Transverse colon (tissue), 4 donors: ENCODE results near the gene CNBD2. TPM values are rescaled to one million over a fixed set of nuclear protein-coding genes. Genes with fewer than 3 reads are reported as not detected.

Experiments
- DNase-seq: peaks from one replicate; pipeline ENCODE4 v3.0.0-alpha.2; 2019
- H3K27ac ChIP-seq, 4 donors: fragments of 200-600 bp; sonication (generic); 2 replicates each; pipeline ENCODE4 v1.5.1; 2016 to 2018; ENCODE audit warnings: inconsistent platforms in 4 of 4
- H3K27me3 ChIP-seq: fragments of 200-600 bp; sonication (generic); 2 replicates; pipeline ENCODE4 v1.5.1; 2017; ENCODE audit warnings: inconsistent platforms
- H3K36me3 ChIP-seq, 4 donors: fragments of 200-600 bp; sonication (generic); 2 replicates each; pipeline ENCODE4 v1.5.1; 2017 to 2019; ENCODE audit warnings: inconsistent platforms in 4 of 4
- H3K4me1 ChIP-seq, 4 donors: fragments of 200-600 bp; sonication (generic); 2 replicates each; pipeline ENCODE4 v1.5.1; 2017 to 2020; ENCODE audit warnings: inconsistent platforms in 4 of 4
- H3K4me3 ChIP-seq, 4 donors: fragments of 200-600 bp; sonication (generic); 1 replicate in 1 of 4; 2 replicates in 3 of 4; pipeline versions ENCODE4 v1.5.1 to v1.6.1; 2017 to 2019; ENCODE audit warnings: inconsistent platforms in 4 of 4
- H3K9me3 ChIP-seq, 2 donors: fragments of 200-600 bp; sonication (generic); 2 replicates each; pipeline ENCODE4 v1.5.1; 2017 to 2019; ENCODE audit warnings: inconsistent platforms in 2 of 2
- CTCF ChIP-seq, 5 experiments: fragments of 200-600 bp in 3 of 5; fragments of 450-650 bp in 2 of 5; sonication (generic) in 3 of 5; IDR thresholded peaks; 1 replicate in 2 of 5; 2 replicates in 3 of 5; pipeline ENCODE4 v1.5.1; 2016 to 2017; ENCODE audit warnings: antibody characterized with exemption in 5 of 5, inconsistent platforms in 3 of 5, mild to moderate bottlenecking in 2 of 5, moderate library complexity in 1 of 5
- EP300 ChIP-seq: sonication (generic); formaldehyde crosslinking; IDR thresholded peaks from one replicate; pipeline ENCODE4 v1.6.1; 2017; ENCODE audit warnings: antibody characterized with exemption, low read depth
- POLR2A ChIP-seq: fragments of 450-650 bp; IDR thresholded peaks from one replicate; pipeline ENCODE4 v1.6.1; 2016; ENCODE audit warnings: antibody characterized with exemption, mild to moderate bottlenecking, moderate library complexity
- POLR2AphosphoS5 ChIP-seq, 3 donors: sonication (generic); formaldehyde crosslinking; IDR thresholded peaks; one replicate each; pipeline ENCODE4 v1.6.1; 2016; ENCODE audit warnings: antibody characterized with exemption in 3 of 3
- WGBS, 2 donors: methylation state at CpG; one replicate each; pipeline ENCODE4 v1.1.5; 2018; ENCODE audit warnings: low coverage in 1 of 2; 5-methylcytosine and 5-hydroxymethylcytosine counted together
- in situ Hi-C, 4 donors: fragments of 200-750 bp; cut with MboI; loops; one replicate each; pipeline versions ENCODE4 v1.15.0 to v1.15.1; 2017; ENCODE audit warnings: low sequenced_read_pairs in 3 of 4, low pct_ligation_motif_present in 1 of 4, low pct_unique_long_range_greater_than_20kb in 1 of 4
- intact Hi-C: fragments of 100-400 bp; cut with DNase I; formaldehyde crosslinking; loops from one replicate; pipeline ENCODE4 v1.15.1; 2023; ENCODE audit warnings: low total_unique reads
- total RNA-seq, 4 donors: library from RNA; depleted of rRNA; stranded (reverse); fragments of >200 nt; gene quantifications; one replicate each; pipeline ENCODE4 v1.1.0, GENCODE V29; 2016

Gene CNBD2
- total RNA-seq, 4 donors from 2014 or later: 6.2 to 9.4 (median 7.8) TPM; not detected in 1

- WGBS, 2 donors: 48 to 73% methylated on average over 2 to 4 of the region's 4 CpGs
- H3K27ac ChIP-seq: no peak overlapping the region
- H3K27me3 ChIP-seq: no peaks in the 10 kb centered on the region
- H3K9me3 ChIP-seq: no peaks in the 10 kb centered on the region
- intact Hi-C loops (no loop called here), in situ Hi-C loops (no loop called here)
- no peak for TF ChIP-seq EP300
- no peak for TF ChIP-seq CTCF (IDR thresholded peaks at IDR 0.05)
- TF ChIP-seq POLR2A: no peak
- no peak for TF ChIP-seq POLR2AphosphoS5 (IDR thresholded peaks at IDR 0.05)
- H3K4me3 ChIP-seq: no peak overlapping the region
- DNase-seq: no peak
- no peaks in the 10 kb centered on the region for H3K4me1 ChIP-seq
- no peaks in the 10 kb centered on the region for H3K36me3 ChIP-seq
Observed at GRCh38 chr20:35974256-35974655, 5.9 kb downstream of the CNBD2 start.

- Histone ChIP-seq H3K27ac (no peak overlapping the region), H3K4me1 (no peaks in the 10 kb centered on the region), H3K27me3 (no peaks in the 10 kb centered on the region), H3K36me3 (no peaks in the 10 kb centered on the region), H3K9me3 (no peaks in the 10 kb centered on the region), H3K4me3 (no peak overlapping the region)
- TF ChIP-seq POLR2AphosphoS5 (IDR thresholded peaks at IDR 0.05) (no peak), EP300 (no peak), CTCF (IDR thresholded peaks at IDR 0.05) (no peak), POLR2A (no peak)
- DNase-seq: no peak
- in situ Hi-C loops: loop anchor here in 3 of 4 donors (25.0 kb wide), 1 partner anchor 462 kb away; no protein-coding TSS in a partner anchor
- 0 to 73% methylated on average over 1 to 9 of the region's 9 CpGs for WGBS, 2 donors
- intact Hi-C loops: no loop called here
Observed at GRCh38 chr20:35975576-35976373, 7.4 kb downstream of the CNBD2 start.

- in situ Hi-C loops: loop anchor here in 3 of 4 donors (25.0 kb wide), 1 partner anchor 459 kb away; no protein-coding TSS in a partner anchor
- no peaks in the 10 kb centered on the region for H3K36me3 ChIP-seq
- no peaks in the 10 kb centered on the region for H3K4me1 ChIP-seq
- no peak overlapping the region for H3K4me3 ChIP-seq
- DNase-seq: no peak
- no peaks in the 10 kb centered on the region for H3K9me3 ChIP-seq
- intact Hi-C loops: no loop called here
- TF ChIP-seq POLR2AphosphoS5 (IDR thresholded peaks at IDR 0.05): no peak
- TF ChIP-seq EP300: no peak
- no peak for TF ChIP-seq POLR2A
- TF ChIP-seq CTCF (IDR thresholded peaks at IDR 0.05): no peak
- WGBS, 2 donors: 50 to 76% methylated on average over 2 to 9 of the region's 9 CpGs
- H3K27ac ChIP-seq: no peak overlapping the region
- no peaks in the 10 kb centered on the region for H3K27me3 ChIP-seq
Observed at GRCh38 chr20:35978041-35978513, 9.7 kb downstream of the CNBD2 start.

GRCh38 chr20:35979544-35979943 is 11.2 kb downstream of the CNBD2 start:
- Histone ChIP-seq H3K27me3 (no peaks in the 10 kb centered on the region), H3K4me1 (no peaks in the 10 kb centered on the region), H3K4me3 (no peak overlapping the region), H3K9me3 (no peaks in the 10 kb centered on the region), H3K36me3 (no peaks in the 10 kb centered on the region), H3K27ac (no peak overlapping the region)
- no peak for DNase-seq
- no peak for TF ChIP-seq EP300
- TF ChIP-seq POLR2A: no peak
- TF ChIP-seq POLR2AphosphoS5 (IDR thresholded peaks at IDR 0.05): no peak
- in situ Hi-C loops (loop anchor here in 3 of 4 donors (25.0 kb wide), 1 partner anchor 458 kb away; no protein-coding TSS in a partner anchor), intact Hi-C loops (no loop called here)
- WGBS, 2 donors: 53 to 83% methylated on average over 1 to 5 of the region's 5 CpGs
